ENCODE results near the gene C5orf22.

Gene C5orf22

DNA sequence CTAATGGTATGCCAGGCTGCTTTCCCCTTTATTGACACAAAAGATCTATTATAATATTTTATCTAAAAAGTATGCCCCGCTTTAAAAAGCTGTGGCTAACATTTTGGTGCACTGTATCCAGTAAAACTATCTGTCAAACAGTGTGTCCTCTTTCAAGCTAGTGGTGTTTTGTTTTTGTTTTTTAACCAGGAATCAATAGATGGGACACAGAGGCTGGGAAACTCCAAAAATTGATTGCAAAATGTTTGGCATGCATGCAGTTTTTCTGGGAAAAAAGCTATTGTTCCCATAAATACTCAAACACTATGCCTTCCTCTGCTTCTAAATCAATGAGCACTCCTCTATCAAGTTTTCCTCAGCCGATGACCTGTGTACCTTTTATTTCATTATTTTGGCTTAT, 72.5 kb downstream of the C5orf22 start:
- H3K27ac ChIP-seq: no peak overlapping the region
- TF ChIP-seq, protein P1, sequence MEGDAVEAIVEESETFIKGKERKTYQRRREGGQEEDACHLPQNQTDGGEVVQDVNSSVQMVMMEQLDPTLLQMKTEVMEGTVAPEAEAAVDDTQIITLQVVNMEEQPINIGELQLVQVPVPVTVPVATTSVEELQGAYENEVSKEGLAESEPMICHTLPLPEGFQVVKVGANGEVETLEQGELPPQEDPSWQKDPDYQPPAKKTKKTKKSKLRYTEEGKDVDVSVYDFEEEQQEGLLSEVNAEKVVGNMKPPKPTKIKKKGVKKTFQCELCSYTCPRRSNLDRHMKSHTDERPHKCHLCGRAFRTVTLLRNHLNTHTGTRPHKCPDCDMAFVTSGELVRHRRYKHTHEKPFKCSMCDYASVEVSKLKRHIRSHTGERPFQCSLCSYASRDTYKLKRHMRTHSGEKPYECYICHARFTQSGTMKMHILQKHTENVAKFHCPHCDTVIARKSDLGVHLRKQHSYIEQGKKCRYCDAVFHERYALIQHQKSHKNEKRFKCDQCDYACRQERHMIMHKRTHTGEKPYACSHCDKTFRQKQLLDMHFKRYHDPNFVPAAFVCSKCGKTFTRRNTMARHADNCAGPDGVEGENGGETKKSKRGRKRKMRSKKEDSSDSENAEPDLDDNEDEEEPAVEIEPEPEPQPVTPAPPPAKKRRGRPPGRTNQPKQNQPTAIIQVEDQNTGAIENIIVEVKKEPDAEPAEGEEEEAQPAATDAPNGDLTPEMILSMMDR (IDR thresholded peaks at IDR 0.05): no peak
- no peak for TF ChIP-seq ZFX (IDR thresholded peaks at IDR 0.05; ENCODE audit: borderline replicate concordance)

Data from 22Rv1 (cell line).